Measurements from ENCODE around the gene OXT. TPM values are rescaled to one million over a fixed set of nuclear protein-coding genes. Genes with fewer than 3 reads are reported as not detected.

OXT gene
- total and polyA plus RNA-seq, 2 of the 13 experiments (the other 11 are each of a cell fraction or from before 2014, with no cell fraction given) = not detected

DNA sequence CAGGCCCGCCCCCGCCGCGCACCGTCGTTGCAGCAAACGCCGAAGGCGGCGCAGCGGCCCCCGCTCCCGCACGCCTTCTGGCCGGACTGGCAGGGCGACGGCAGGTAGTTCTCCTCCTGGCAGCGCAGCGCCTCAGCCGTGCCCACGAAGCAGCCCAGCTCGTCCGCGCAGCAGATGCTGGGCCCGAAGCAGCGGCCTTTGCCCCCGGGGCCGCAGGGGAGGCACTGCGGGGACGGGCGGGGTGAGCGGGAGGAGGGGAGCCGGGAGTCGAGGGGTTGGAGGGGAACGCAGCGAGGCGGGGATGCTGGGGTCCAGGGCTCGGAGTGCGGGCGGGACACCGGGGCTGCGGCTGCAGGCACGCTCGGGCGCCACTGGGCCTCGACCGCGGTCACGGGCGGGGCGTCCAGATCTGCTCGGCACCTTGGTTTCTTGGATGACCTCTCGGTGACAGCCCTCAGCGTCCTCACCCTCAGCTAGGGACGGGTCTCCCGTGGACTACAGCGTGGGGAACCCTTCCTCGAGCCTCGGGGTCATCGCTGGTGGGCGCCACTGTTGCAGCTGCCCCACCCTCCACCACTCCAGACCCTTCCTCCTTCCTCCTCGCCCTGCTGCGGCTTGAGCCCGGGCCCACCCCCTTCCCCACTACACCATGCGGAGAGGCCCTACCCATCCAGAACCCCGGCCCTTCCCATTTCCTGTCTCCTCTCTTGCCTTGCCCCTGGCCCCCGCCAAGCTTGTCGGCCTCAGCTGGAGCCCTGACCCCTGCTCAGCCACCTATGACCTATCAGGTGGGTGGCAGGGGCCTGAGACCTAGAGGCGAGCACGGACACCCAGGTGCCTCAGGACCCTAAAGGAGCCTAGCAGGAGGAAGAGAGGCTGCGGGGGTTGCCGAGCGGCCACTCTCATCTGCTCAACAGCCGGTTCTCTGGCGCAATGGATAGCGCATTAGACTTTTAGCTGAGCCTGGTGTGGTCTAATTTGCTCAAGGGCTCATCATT, 11.8 kb downstream of the OXT start (continued):
- TF ChIP-seq, protein P1, sequence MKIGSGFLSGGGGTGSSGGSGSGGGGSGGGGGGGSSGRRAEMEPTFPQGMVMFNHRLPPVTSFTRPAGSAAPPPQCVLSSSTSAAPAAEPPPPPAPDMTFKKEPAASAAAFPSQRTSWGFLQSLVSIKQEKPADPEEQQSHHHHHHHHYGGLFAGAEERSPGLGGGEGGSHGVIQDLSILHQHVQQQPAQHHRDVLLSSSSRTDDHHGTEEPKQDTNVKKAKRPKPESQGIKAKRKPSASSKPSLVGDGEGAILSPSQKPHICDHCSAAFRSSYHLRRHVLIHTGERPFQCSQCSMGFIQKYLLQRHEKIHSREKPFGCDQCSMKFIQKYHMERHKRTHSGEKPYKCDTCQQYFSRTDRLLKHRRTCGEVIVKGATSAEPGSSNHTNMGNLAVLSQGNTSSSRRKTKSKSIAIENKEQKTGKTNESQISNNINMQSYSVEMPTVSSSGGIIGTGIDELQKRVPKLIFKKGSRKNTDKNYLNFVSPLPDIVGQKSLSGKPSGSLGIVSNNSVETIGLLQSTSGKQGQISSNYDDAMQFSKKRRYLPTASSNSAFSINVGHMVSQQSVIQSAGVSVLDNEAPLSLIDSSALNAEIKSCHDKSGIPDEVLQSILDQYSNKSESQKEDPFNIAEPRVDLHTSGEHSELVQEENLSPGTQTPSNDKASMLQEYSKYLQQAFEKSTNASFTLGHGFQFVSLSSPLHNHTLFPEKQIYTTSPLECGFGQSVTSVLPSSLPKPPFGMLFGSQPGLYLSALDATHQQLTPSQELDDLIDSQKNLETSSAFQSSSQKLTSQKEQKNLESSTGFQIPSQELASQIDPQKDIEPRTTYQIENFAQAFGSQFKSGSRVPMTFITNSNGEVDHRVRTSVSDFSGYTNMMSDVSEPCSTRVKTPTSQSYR (CRISPR knock-in tag; IDR thresholded peaks at IDR 0.05; ENCODE audit: borderline replicate concordance) = no peak
- TF ChIP-seq MAZ (IDR thresholded peaks at IDR 0.05; ENCODE audit: borderline replicate concordance, low read depth, low read length) (no peak; the same call in 1 of the 2 replicates), MAZ (CRISPR knock-in tag; IDR thresholded peaks at IDR 0.05; ENCODE audit: low read depth) (peak; percentile 53; the same call in 1 of the 2 replicates), CEBPB (IDR thresholded peaks at IDR 0.05; ENCODE audit: borderline replicate concordance, low read depth, low read length) (peak; percentile 57; the same call in 1 of the 2 replicates), ZNF235 (CRISPR knock-in tag; IDR thresholded peaks at IDR 0.05; ENCODE audit: borderline replicate concordance) (no peak), ZNF441 (CRISPR knock-in tag; IDR thresholded peaks at IDR 0.05; ENCODE audit: borderline replicate concordance) (no peak), ZFP90 (CRISPR knock-in tag; IDR thresholded peaks at IDR 0.05; ENCODE audit: borderline replicate concordance) (no peak), ZNF160 (CRISPR knock-in tag; IDR thresholded peaks at IDR 0.05) (no peak), ZNF646 (CRISPR knock-in tag; IDR thresholded peaks at IDR 0.05) (no peak), PAXIP1 (CRISPR knock-in tag; conservative IDR thresholded peaks at IDR 0.05) (peak; percentile 46), MXI1 (IDR thresholded peaks at IDR 0.05; ENCODE audit: borderline replicate concordance, low read depth, low read length) (no peak), MTA3 (CRISPR knock-in tag; IDR thresholded peaks at IDR 0.05) (no peak), DR1 (CRISPR knock-in tag; IDR thresholded peaks at IDR 0.05) (no peak), ATRX (CRISPR knock-in tag; IDR thresholded peaks at IDR 0.05; ENCODE audit: borderline replicate concordance) (no peak)
